CD14-positive monocyte (primary cell): ENCODE results near the gene SPATA13. TPM values are rescaled to one million over a fixed set of nuclear protein-coding genes. Genes with fewer than 3 reads are reported as not detected.

Experiments
- DNase-seq, 3 donors: peaks; one replicate each; pipeline ENCODE4 v3.0.0-alpha.2; 2011 to 2022
- H2AFZ ChIP-seq: 2 replicates; pipeline ENCODE4 v1.6.0; 2012; ENCODE audit warnings: mild to moderate bottlenecking, low read depth, low read length, inconsistent platforms; ENCODE audit not compliant: insufficient read depth, poor library complexity, severe bottlenecking
- H3K27ac ChIP-seq, 2 donors: 1 replicate in 1 of 2; 2 replicates in 1 of 2; pipeline ENCODE4 v1.5.1; 2012 to 2013; ENCODE audit warnings: low read length in 2 of 2, control low read depth in 1 of 2, inconsistent platforms in 1 of 2, low read depth in 1 of 2, mild to moderate bottlenecking in 1 of 2
- H3K27me3 ChIP-seq, 2 donors: one replicate each; pipeline versions ENCODE4 v1.6.0 to v1.6.1; 2011 to 2013; ENCODE audit warnings: low read length in 2 of 2; ENCODE audit not compliant: control insufficient read depth in 2 of 2, insufficient read depth in 2 of 2
- H3K36me3 ChIP-seq, 2 donors: replicated peaks in 1 of 2; 1 replicate in 1 of 2; 2 replicates in 1 of 2; pipeline versions ENCODE4 v1.5.1 to v1.6.1; 2012 to 2013; ENCODE audit warnings: low read length in 2 of 2, control low read depth in 1 of 2, inconsistent platforms in 1 of 2, mild to moderate bottlenecking in 1 of 2; ENCODE audit not compliant: insufficient read depth in 2 of 2, control insufficient read depth in 1 of 2
- H3K4me1 ChIP-seq, 2 donors: 1 replicate in 1 of 2; 2 replicates in 1 of 2; pipeline versions ENCODE4 v1.5.1 to v1.6.1; 2012 to 2013; ENCODE audit warnings: low read length in 2 of 2, control low read depth in 1 of 2, inconsistent platforms in 1 of 2, mild to moderate bottlenecking in 1 of 2, moderate library complexity in 1 of 2; ENCODE audit not compliant: insufficient read depth in 2 of 2, control insufficient read depth in 1 of 2
- H3K4me2 ChIP-seq: replicated peaks from 2 replicates; pipeline ENCODE3; 2012; ENCODE audit warnings: low read length, moderate library complexity, mild to moderate bottlenecking; ENCODE audit not compliant: poor library complexity, severe bottlenecking; ENCODE audit errors: extremely low read depth
- H3K4me3 ChIP-seq, 3 experiments: fragments of 200-600 bp in 1 of 3; sonication (generic) in 1 of 3; replicated peaks in 1 of 3; 1 replicate in 2 of 3; 2 replicates in 1 of 3; pipeline ENCODE4 v1.5.1; 2011 to 2013; ENCODE audit warnings: low read length in 3 of 3, mild to moderate bottlenecking in 3 of 3, control low read depth in 2 of 3, low read depth in 2 of 3, inconsistent platforms in 1 of 3, moderate library complexity in 1 of 3
- H3K79me2 ChIP-seq: 2 replicates; pipeline ENCODE4 v1.6.0; 2012; ENCODE audit warnings: mild to moderate bottlenecking, control low read depth, inconsistent platforms, low read length, moderate library complexity; ENCODE audit not compliant: insufficient read depth
- H3K9ac ChIP-seq: 2 replicates; pipeline ENCODE4 v1.6.0; 2017; ENCODE audit warnings: low read length, mild to moderate bottlenecking; ENCODE audit not compliant: insufficient read depth, poor library complexity, severe bottlenecking
- H3K9me3 ChIP-seq, 2 donors: replicated peaks in 1 of 2; 1 replicate in 1 of 2; 2 replicates in 1 of 2; pipeline versions ENCODE4 v1.5.1 to v1.6.1; 2012 to 2013; ENCODE audit warnings: low read length in 2 of 2, control low read depth in 1 of 2; ENCODE audit not compliant: control insufficient read depth in 1 of 2, insufficient read depth in 1 of 2
- H4K20me1 ChIP-seq: 2 replicates; pipeline ENCODE4 v1.6.0; 2012; ENCODE audit warnings: mild to moderate bottlenecking, low read length, control low read depth, moderate library complexity; ENCODE audit not compliant: insufficient read depth
- H3K27ac Mint-ChIP-seq, 7 donors: one replicate each; pipeline ENCODE4 v1.8.0; 2020; ENCODE audit warnings: mild to moderate bottlenecking in 7 of 7, mixed read lengths in 7 of 7, moderate library complexity in 6 of 7, inconsistent platforms in 2 of 7
- H3K27me3 Mint-ChIP-seq, 3 donors: one replicate each; pipeline ENCODE4 v1.8.0; 2021 to 2022; ENCODE audit warnings: low read depth in 3 of 3, mild to moderate bottlenecking in 3 of 3, mixed read lengths in 3 of 3, moderate library complexity in 3 of 3, inconsistent platforms in 1 of 3
- H3K36me3 Mint-ChIP-seq, 2 donors: one replicate each; pipeline ENCODE4 v1.8.0; 2020; ENCODE audit warnings: mixed read lengths in 2 of 2, inconsistent platforms in 1 of 2, mild to moderate bottlenecking in 1 of 2
- H3K4me1 Mint-ChIP-seq: one replicate; pipeline ENCODE4 v1.8.0; 2020; ENCODE audit warnings: mild to moderate bottlenecking, mixed read lengths
- H3K4me3 Mint-ChIP-seq, 2 donors: one replicate each; pipeline ENCODE4 v1.8.0; 2020; ENCODE audit warnings: mild to moderate bottlenecking in 2 of 2, mixed read lengths in 2 of 2, moderate library complexity in 1 of 2
- H3K9me3 Mint-ChIP-seq, 7 donors: one replicate each; pipeline ENCODE4 v1.8.0; 2020 to 2022; ENCODE audit warnings: mixed read lengths in 7 of 7, mild to moderate bottlenecking in 6 of 7, moderate library complexity in 6 of 7, inconsistent platforms in 2 of 7
- CTCF ChIP-seq: fragments of 200-600 bp; IDR thresholded peaks from one replicate; pipeline ENCODE4 v1.8.0; 2022; ENCODE audit warnings: antibody characterized with exemption, mild to moderate bottlenecking
- WGBS: methylation state at CpG from one replicate; pipeline ENCODE4 v1.1.5; 2013; ENCODE audit warnings: missing lambda C conversion rate; ENCODE audit not compliant: insufficient coverage; 5-methylcytosine and 5-hydroxymethylcytosine counted together
- intact Hi-C, 2 donors: fragments of 100-400 bp; cut with micrococcal nuclease; formaldehyde crosslinking; loops; one replicate each; pipeline versions ENCODE4 v1.15.0 to v1.15.1; 2023
- polyA plus RNA-seq, 3 donors: library from polyadenylated mRNA; depleted of rRNA in 1 of 3; unstranded in 2 of 3; stranded (reverse) in 1 of 3; fragments of 300-500 nt in 2 of 3; fragments of >200 nt in 1 of 3; fragmentation: Illumina TruSeq in 2 of 3; gene quantifications; 1 replicate in 2 of 3; 2 replicates in 1 of 3; pipeline ENCODE4 v1.2.3, GENCODE V29; 2012 to 2021
- small RNA-seq: library from RNA; depleted of rRNA; stranded (forward); fragments of <200 nt; gene quantifications from one replicate; pipeline ENCODE3, GENCODE V24; 2012; ENCODE audit warnings: low read depth; ENCODE audit not compliant: insufficient read length

The SPATA13 gene
- polyA plus RNA-seq, 3 donors: 9.3 to 44.7 (median 11.6) TPM

GRCh38 chr13:24355103-24355502, 194.6 kb downstream of the SPATA13 start:
- Histone ChIP-seq H3K36me3 (no peaks in the 10 kb centered on the region), H4K20me1 (no peaks in the 10 kb centered on the region), H3K27me3 (no peaks in the 10 kb centered on the region), H2AFZ (no peak overlapping the region), H3K4me1 (no peaks in the 10 kb centered on the region), H3K4me3 (no peak overlapping the region), H3K79me2 (no peaks in the 10 kb centered on the region), H3K9ac (no peak overlapping the region), H3K4me2 (no peak overlapping the region), H3K9me3 (no peaks in the 10 kb centered on the region), H3K27ac (no peak overlapping the region)
- TF ChIP-seq CTCF: no peak
- intact Hi-C loops: no loop called here
- Mint-ChIP-seq H3K36me3 (no peaks in the 10 kb centered on the region), H3K4me3 (no peak overlapping the region), H3K27ac (no peak overlapping the region), H3K9me3 (no peaks in the 10 kb centered on the region), H3K27me3 (peaks cover 0 to 2% (median 0%) of the 10 kb centered on the region in 3 donors), H3K4me1 (no peaks in the 10 kb centered on the region)
- DNase-seq: no peak
- 96% methylated on average over 13 of the region's 13 CpGs for WGBS

- Histone ChIP-seq H3K9ac (no peak overlapping the region), H3K36me3 (no peaks in the 10 kb centered on the region), H3K79me2 (no peaks in the 10 kb centered on the region), H3K27me3 (no peaks in the 10 kb centered on the region), H3K27ac (no peak overlapping the region), H3K9me3 (no peaks in the 10 kb centered on the region), H3K4me2 (no peak overlapping the region), H3K4me3 (no peak overlapping the region), H3K4me1 (no peaks in the 10 kb centered on the region), H2AFZ (no peak overlapping the region), H4K20me1 (no peaks in the 10 kb centered on the region)
- H3K4me1 Mint-ChIP-seq: no peaks in the 10 kb centered on the region
- H3K9me3 Mint-ChIP-seq: no peaks in the 10 kb centered on the region
- no peak for TF ChIP-seq CTCF
- peaks cover 0 to 2% (median 0%) of the 10 kb centered on the region in 3 donors for H3K27me3 Mint-ChIP-seq
- intact Hi-C loops: no loop called here
- no peak overlapping the region for H3K4me3 Mint-ChIP-seq
- no peaks in the 10 kb centered on the region for H3K36me3 Mint-ChIP-seq
- DNase-seq: no peak
- no peak overlapping the region for H3K27ac Mint-ChIP-seq
- WGBS: 100% methylated on average over 7 of the region's 7 CpGs
Measured at GRCh38 chr13:24356270-24356669, 195.8 kb downstream of the SPATA13 start.

Small RNA genes within 50 kb of the gene (small RNA-seq; reads per million reads assigned to genes)
- gene MIR2276: not detected

Other genes with a start within 250 kb of the SPATA13 start
- gene C1QTNF9, start 148.9 kb downstream of the SPATA13 start, polyA plus RNA-seq: not detected